OCI-LY3 (cell line): ENCODE data around the gene WDHD1.
A peak's percentile ranks its signal among the peaks of the same experiment; 100 is the strongest.

Experiments
- H2AFZ ChIP-seq: fragments of 200-600, 300-600 bp; shearing (Covaris generic); 2 replicates; pipeline ENCODE4 v1.6.0; 2014; ENCODE audit warnings: antibody characterized with exemption, low read depth, low read length
- H3K27ac ChIP-seq: fragments of 200-600, 300-600 bp; sonication (generic); 2 replicates; pipeline ENCODE4 v1.5.1; 2014; ENCODE audit warnings: mild to moderate bottlenecking, low read length, moderate library complexity, mixed read lengths
- H3K27me3 ChIP-seq: fragments of 200-600, 300-600 bp; sonication (generic); 2 replicates; pipeline ENCODE4 v1.6.1; 2014; ENCODE audit warnings: low read depth, low read length, mixed read lengths
- H3K36me3 ChIP-seq: fragments of 200-600, 300-600 bp; sonication (generic); replicated peaks from 2 replicates; pipeline ENCODE3; 2014; ENCODE audit warnings: low read depth, low read length, mixed read lengths
- H3K4me1 ChIP-seq: fragments of 300-600, 200-600 bp; sonication (generic); 2 replicates; pipeline ENCODE4 v1.6.1; 2014; ENCODE audit warnings: low read length, mixed read lengths
- H3K4me2 ChIP-seq: fragments of 200-600, 300-600 bp; sonication (generic); 2 replicates; pipeline ENCODE4 v1.6.1; 2014; ENCODE audit warnings: low read length, mixed read lengths
- H3K4me3 ChIP-seq: fragments of 300-600, 200-600 bp; sonication (generic); 2 replicates; pipeline ENCODE4 v1.5.1; 2014; ENCODE audit warnings: antibody characterized with exemption, mild to moderate bottlenecking, low read length, moderate library complexity
- H3K79me2 ChIP-seq: fragments of 300-600, 200-600 bp; shearing (Covaris generic); 2 replicates; pipeline ENCODE4 v1.6.1; 2014; ENCODE audit warnings: mild to moderate bottlenecking, low read length, mixed read lengths
- H3K9ac ChIP-seq: fragments of 300-600, 200-600 bp; shearing (Covaris generic); 2 replicates; pipeline ENCODE4 v1.6.0; 2014; ENCODE audit warnings: mild to moderate bottlenecking, low read length, moderate library complexity
- H3K9me3 ChIP-seq: fragments of 200-600, 300-600 bp; shearing (Covaris generic); 2 replicates; pipeline ENCODE4 v1.6.1; 2014; ENCODE audit warnings: low read length, mixed read lengths; ENCODE audit not compliant: insufficient read depth
- H4K20me1 ChIP-seq: fragments of 200-600, 300-600 bp; sonication (generic); 2 replicates; pipeline ENCODE4 v1.6.1; 2016; ENCODE audit warnings: low read length, mixed read lengths; ENCODE audit not compliant: insufficient read depth
- CTCF ChIP-seq: fragments of 200-600, 300-600 bp; sonication (generic); IDR thresholded peaks from 2 replicates; pipeline ENCODE4 v1.5.1; 2014; ENCODE audit warnings: antibody characterized with exemption, low read length, low read depth
- EZH2phosphoT487 ChIP-seq: fragments of 200-600 bp; shearing (Covaris generic); IDR thresholded peaks from 2 replicates; pipeline ENCODE4 v1.6.1; 2018; ENCODE audit warnings: antibody characterized with exemption, mixed run types, low read depth

Gene WDHD1

GRCh38 chr14:54895683-54896082 is 131.2 kb downstream of the WDHD1 start:
- no peak overlapping the region for H2AFZ ChIP-seq
- H3K4me2 ChIP-seq, result no peak overlapping the region
- no peak overlapping the region for H3K4me3 ChIP-seq
- TF ChIP-seq EZH2phosphoT487 (no peak), CTCF (no peak)
- H3K9ac ChIP-seq, result no peak overlapping the region
- H3K27ac ChIP-seq, result no peak overlapping the region
- H3K4me1 ChIP-seq, result peaks cover 16% of the 10 kb centered on the region
- no peaks in the 10 kb centered on the region for H3K79me2 ChIP-seq
- H3K36me3 ChIP-seq, result no peaks in the 10 kb centered on the region
- H4K20me1 ChIP-seq, result no peaks in the 10 kb centered on the region
- H3K9me3 ChIP-seq, result no peaks in the 10 kb centered on the region
- peaks cover 4% of the 10 kb centered on the region; the same call in 1 of the 2 replicates for H3K27me3 ChIP-seq

- H3K4me1 ChIP-seq, result peaks cover 21% of the 10 kb centered on the region
- H2AFZ ChIP-seq, result no peak overlapping the region
- H3K4me2 ChIP-seq, result no peak overlapping the region
- H3K9ac ChIP-seq, result no peak overlapping the region
- H3K79me2 ChIP-seq, result no peaks in the 10 kb centered on the region
- H3K36me3 ChIP-seq, result no peaks in the 10 kb centered on the region
- TF ChIP-seq CTCF (no peak), EZH2phosphoT487 (no peak)
- no peak overlapping the region for H3K4me3 ChIP-seq
- no peaks in the 10 kb centered on the region for H3K9me3 ChIP-seq
- H4K20me1 ChIP-seq, result no peaks in the 10 kb centered on the region
- H3K27ac ChIP-seq, result no peak overlapping the region
- H3K27me3 ChIP-seq, result peaks cover 4% of the 10 kb centered on the region; the same call in 1 of the 2 replicates
Observed at GRCh38 chr14:54894995-54895394, 131.9 kb downstream of the WDHD1 start.

- Histone ChIP-seq H3K79me2 (no peaks in the 10 kb centered on the region), H3K4me3 (no peak overlapping the region), H3K36me3 (no peaks in the 10 kb centered on the region), H3K9me3 (no peaks in the 10 kb centered on the region), H3K4me2 (no peak overlapping the region), H3K27ac (no peak overlapping the region), H4K20me1 (no peaks in the 10 kb centered on the region), H3K9ac (no peak overlapping the region), H3K4me1 (peaks cover 31% of the 10 kb centered on the region), H3K27me3 (peaks cover 4% of the 10 kb centered on the region; the same call in 1 of the 2 replicates), H2AFZ (no peak overlapping the region)
- TF ChIP-seq CTCF (peak; percentile 81), EZH2phosphoT487 (no peak)
Observed at GRCh38 chr14:54893151-54893760, 133.6 kb downstream of the WDHD1 start.

- H4K20me1 ChIP-seq, result no peaks in the 10 kb centered on the region
Observed at GRCh38 chr14:54891471-54892245, 135.2 kb downstream of the WDHD1 start.

More at GRCh38 chr14:54891471-54892245, 135.2 kb downstream of the WDHD1 start:
- Histone ChIP-seq H3K27ac (no peak overlapping the region), H3K9me3 (no peaks in the 10 kb centered on the region), H2AFZ (no peak overlapping the region), H3K9ac (no peak overlapping the region), H3K36me3 (no peaks in the 10 kb centered on the region), H3K79me2 (no peaks in the 10 kb centered on the region), H3K4me3 (no peak overlapping the region), H3K27me3 (peaks cover 4% of the 10 kb centered on the region; the same call in 1 of the 2 replicates), H3K4me1 (peaks cover 31% of the 10 kb centered on the region), H3K4me2 (no peak overlapping the region)
- TF ChIP-seq EZH2phosphoT487 (no peak), CTCF (no peak)
